Skeletal muscle satellite cell (primary cell): ENCODE data around the gene C6.
"Not testable (repeated sequence)": the region's sequence is repeated elsewhere in the genome, so short reads cannot be mapped to it uniquely, and the experiment has no call there.

Experiments used
- H3K27me3 ChIP-seq: 2 replicates; pipeline ENCODE4 v1.7.0; 2013; ENCODE audit warnings: low read length; ENCODE audit not compliant: control insufficient read depth, insufficient read depth
- H3K36me3 ChIP-seq: 2 replicates; pipeline ENCODE4 v1.7.0; 2013; ENCODE audit warnings: mild to moderate bottlenecking, control low read depth, low read length; ENCODE audit not compliant: insufficient read depth
- H3K4me1 ChIP-seq: 2 replicates; pipeline ENCODE4 v1.7.0; 2013; ENCODE audit warnings: low read length; ENCODE audit not compliant: control insufficient read depth, insufficient read depth
- H3K4me2 ChIP-seq: 2 replicates; pipeline ENCODE4 v1.7.0; 2013; ENCODE audit warnings: mild to moderate bottlenecking, low read length
- H3K4me3 ChIP-seq: 2 replicates; pipeline ENCODE4 v1.7.0; 2013; ENCODE audit warnings: low read length
- H3K9ac ChIP-seq: 2 replicates; pipeline ENCODE4 v1.7.0; 2013; ENCODE audit warnings: mild to moderate bottlenecking, low read depth, low read length, moderate library complexity
- H3K9me3 ChIP-seq: replicated peaks from 2 replicates; pipeline ENCODE4 v1.7.0; 2013; ENCODE audit warnings: mild to moderate bottlenecking, control low read depth, low read length

The C6 gene

DNA sequence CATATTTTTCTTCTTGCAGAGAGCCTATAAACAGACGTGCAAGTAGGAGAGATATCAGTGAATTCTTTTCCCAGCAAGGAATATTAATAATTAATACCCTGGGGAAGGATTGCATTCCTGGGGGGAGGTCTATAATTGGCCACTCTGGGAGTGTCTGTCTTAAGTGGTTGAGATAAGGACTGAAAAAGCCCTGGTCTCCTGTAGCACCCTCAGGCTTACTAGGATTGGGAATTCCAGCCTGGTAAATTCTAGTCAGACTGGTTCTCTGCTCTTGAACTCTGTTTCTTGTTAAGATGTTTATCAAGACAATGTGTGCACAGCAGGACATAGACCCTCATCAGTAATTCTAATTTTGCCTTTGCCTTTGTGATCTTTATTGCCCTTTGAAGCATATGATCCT lies 16.9 kb upstream of the C6 start:
- H3K9ac ChIP-seq, H3K4me1 ChIP-seq, H3K9me3 ChIP-seq, H3K4me2 ChIP-seq, H3K4me3 ChIP-seq, H3K27me3 ChIP-seq, H3K36me3 ChIP-seq: not testable (repeated sequence)

DNA sequence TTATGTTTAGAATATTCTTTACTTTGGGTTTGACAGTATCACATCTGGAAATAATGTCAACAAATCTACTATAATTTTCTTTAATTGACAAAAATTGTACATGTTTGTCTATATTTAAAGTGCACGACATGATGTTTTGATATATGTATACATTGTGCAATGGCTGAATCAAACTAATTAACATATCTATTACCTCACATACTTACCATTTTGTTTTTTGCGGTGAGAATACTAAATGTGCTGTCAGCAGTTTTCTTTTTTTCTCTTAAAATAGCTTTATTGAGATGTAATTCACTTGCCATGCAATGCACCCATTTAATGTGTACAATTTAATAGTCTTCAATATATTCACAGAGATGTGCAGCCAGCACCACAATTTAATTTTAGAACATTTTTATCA lies 10.6 kb upstream of the C6 start:
- Histone ChIP-seq H3K9me3 (no peaks in the 10 kb centered on the region), H3K4me3 (no peak overlapping the region), H3K4me2 (no peak overlapping the region), H3K27me3 (no peaks in the 10 kb centered on the region), H3K4me1 (no peaks in the 10 kb centered on the region), H3K36me3 (no peaks in the 10 kb centered on the region), H3K9ac (no peak overlapping the region)

DNA sequence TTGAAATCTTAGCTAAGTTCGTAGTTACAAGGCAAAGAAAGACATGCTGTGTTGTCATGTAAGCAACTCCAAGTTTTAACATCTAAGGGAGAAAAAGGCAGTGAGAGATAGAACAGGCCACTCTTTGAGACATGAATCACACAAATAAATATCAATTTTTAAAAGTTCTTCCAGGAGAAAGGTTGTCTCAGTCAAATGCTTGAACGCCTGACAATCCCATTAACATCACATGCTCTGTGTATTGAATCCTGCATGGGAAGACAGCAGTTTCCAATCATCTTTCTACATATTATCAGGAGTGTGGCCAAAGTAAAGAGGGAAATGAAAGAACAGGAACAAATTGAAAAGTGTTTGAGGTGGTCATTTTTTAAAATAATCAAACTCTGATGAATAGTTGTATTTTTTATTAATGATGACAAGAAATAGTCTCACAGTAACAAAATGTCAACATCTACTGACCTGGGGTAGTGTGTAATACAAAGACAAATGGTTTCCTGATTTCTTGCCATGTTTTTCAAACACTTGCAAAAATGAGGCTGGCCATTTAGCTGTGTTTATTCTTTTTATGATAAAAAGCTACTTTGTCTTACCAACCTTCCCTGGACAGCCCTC lies 6.4 kb upstream of the C6 start:
- Histone ChIP-seq H3K27me3 (peaks cover 4% of the 10 kb centered on the region), H3K9me3 (no peaks in the 10 kb centered on the region), H3K36me3 (no peaks in the 10 kb centered on the region)

DNA sequence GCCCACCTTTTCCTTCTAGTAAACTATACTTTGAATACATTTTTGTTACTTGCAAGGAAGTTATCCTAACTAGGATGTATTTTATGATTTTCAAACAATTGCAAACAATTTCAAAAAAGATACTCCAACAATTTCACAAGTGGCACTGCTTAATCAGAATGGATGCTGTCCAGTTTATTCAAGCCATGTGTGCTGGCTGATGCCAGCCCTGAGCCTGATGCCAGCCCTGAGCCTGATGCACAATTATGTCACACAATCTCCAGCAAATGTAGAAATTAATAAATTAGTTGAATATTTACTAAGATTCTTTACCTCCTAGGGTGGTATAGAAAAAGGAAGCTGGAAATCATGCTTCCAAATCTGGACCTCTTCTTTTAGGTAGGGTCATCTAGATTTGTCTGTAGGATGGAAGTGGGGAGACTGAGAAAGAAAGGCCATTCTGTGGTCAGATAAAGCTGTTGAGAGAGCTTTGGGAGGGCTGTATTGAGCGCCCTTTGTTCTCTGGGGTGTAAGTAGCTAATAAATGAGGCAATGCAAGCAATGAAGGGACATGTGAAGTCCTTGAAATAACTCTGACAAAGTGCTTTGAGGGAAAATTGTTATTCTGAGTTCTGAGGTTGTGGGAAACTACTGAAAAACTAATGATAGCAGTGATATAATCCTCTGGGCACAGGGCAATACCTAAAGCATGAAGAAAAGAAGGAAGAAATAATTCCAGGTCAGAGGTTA lies 5.8 kb upstream of the C6 start:
- Histone ChIP-seq H3K9me3 (no peaks in the 10 kb centered on the region), H3K27me3 (peaks cover 4% of the 10 kb centered on the region), H3K9ac (no peak overlapping the region), H3K36me3 (no peaks in the 10 kb centered on the region), H3K4me2 (no peak overlapping the region), H3K4me1 (no peaks in the 10 kb centered on the region), H3K4me3 (no peak overlapping the region)

More for the DNA sequence above, 6.4 kb upstream of the C6 start:
- Histone ChIP-seq H3K4me3 (no peak overlapping the region), H3K4me1 (no peaks in the 10 kb centered on the region), H3K9ac (no peak overlapping the region), H3K4me2 (no peak overlapping the region)

DNA sequence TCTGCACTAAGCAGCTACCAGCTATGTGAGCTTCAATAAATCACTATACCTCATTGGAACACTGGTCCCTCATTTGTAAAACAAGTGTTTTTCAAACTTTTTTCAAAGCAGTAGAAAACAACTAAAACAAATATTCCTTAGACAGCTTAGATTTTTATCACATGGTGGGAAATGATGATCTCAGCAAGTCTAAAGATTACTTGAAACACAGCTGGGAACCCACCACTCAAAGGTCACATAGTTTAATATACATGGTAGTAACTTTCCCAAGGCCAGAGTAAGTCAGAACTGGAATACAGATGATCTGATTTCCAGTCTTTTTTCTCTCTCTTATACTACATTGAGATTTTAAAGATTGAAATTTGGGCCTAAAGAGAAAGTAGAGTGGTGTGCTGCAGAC lies 850 bp upstream of the C6 start:
- H3K4me3 ChIP-seq = no peak overlapping the region
- H3K4me1 ChIP-seq = no peaks in the 10 kb centered on the region
- H3K36me3 ChIP-seq = no peaks in the 10 kb centered on the region
- no peak overlapping the region for H3K4me2 ChIP-seq
- peaks cover 4% of the 10 kb centered on the region for H3K27me3 ChIP-seq
- no peak overlapping the region for H3K9ac ChIP-seq
- no peaks in the 10 kb centered on the region for H3K9me3 ChIP-seq

DNA sequence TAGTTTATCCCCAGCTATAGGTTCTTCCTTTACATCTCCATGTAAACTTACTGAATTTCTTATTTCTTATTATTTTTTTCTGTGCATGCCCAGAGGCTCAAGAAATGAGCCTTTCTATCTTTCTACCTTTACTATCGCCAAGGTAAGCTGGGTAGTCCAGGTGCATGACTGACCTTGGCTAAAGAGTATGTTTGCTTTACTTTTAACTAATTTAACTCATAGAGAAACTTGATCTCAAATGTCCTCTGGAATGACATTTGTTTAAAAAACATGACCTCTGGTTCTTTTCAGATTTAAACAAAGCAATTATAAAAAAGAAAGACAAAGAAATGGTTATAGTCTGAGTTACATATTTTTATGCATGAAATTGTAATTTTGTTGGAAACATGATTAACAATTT lies 397 bp downstream of the C6 start:
- no peaks in the 10 kb centered on the region for H3K4me1 ChIP-seq
- no peak overlapping the region for H3K9ac ChIP-seq
- peaks cover 4% of the 10 kb centered on the region for H3K27me3 ChIP-seq
- H3K9me3 ChIP-seq = no peaks in the 10 kb centered on the region
- H3K4me3 ChIP-seq = no peak overlapping the region
- H3K36me3 ChIP-seq = no peaks in the 10 kb centered on the region
- no peak overlapping the region for H3K4me2 ChIP-seq

DNA sequence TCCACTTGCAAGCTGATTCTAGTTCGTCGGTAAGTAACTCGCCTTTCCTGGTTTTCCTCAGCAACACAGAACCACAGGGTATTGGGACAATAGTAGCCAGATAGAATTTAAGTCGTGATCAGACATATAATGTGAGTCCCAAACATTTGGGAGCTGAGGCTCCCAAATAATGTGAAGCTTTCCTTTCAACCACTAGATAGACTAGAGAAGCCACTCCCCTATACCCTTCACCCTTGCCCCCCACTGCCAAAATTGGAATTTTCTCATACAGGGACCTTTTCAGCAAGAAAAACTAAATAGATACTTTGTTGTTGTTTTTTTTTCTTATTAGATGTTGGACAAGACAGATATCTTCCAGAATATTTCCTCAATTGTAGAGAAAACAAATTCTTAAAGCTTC lies 1.9 kb downstream of the C6 start:
- no peak overlapping the region for H3K4me3 ChIP-seq
- H3K4me1 ChIP-seq = no peaks in the 10 kb centered on the region
- no peak overlapping the region for H3K9ac ChIP-seq
- no peaks in the 10 kb centered on the region for H3K36me3 ChIP-seq
- no peaks in the 10 kb centered on the region for H3K27me3 ChIP-seq
- no peak overlapping the region for H3K4me2 ChIP-seq
- no peaks in the 10 kb centered on the region for H3K9me3 ChIP-seq

DNA sequence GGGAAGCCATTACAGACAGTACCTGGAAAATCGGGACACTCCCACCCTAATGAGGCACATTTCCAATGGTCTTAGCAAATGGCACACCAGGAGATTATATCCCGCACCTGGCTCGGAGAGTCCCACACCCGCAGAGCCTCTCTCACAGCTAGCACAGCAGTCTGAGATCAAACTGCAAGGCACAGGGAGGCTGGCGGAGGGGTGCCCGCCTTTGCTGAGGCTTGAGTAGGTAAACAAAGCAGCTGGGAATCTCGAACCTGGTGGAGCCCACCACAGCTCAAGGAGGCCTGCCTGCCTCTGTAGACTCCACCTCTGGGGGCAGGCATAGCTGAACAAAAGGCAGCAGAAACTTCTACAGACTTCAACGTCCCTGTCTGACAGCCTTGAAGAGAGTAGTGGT lies 7.9 kb downstream of the C6 start:
- not testable (repeated sequence) for H3K4me3 ChIP-seq, H3K27me3 ChIP-seq, H3K9ac ChIP-seq, H3K4me1 ChIP-seq, H3K36me3 ChIP-seq, H3K4me2 ChIP-seq, H3K9me3 ChIP-seq

DNA sequence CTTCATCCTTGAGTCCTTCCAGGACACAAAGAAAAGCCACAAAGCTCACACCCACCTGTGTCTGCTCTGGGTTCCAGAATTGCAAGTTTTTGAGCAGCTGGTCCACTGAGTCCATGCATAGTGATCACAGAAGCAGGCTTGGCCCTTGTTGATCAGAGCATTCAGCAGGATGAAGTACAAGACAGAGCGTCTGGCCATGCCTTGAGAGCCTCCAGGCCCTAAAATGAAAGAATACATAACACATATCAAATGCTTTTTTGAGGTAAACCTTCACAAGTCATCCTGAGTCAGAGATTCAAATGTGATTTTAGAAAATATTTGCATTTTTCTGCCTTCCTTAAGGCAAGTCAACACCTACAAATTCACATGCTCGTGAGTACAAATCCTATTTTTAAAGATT lies 10.3 kb downstream of the C6 start:
- Histone ChIP-seq H3K4me2 (no peak overlapping the region), H3K4me1 (no peaks in the 10 kb centered on the region), H3K4me3 (no peak overlapping the region), H3K27me3 (no peaks in the 10 kb centered on the region), H3K36me3 (no peaks in the 10 kb centered on the region), H3K9ac (no peak overlapping the region), H3K9me3 (no peaks in the 10 kb centered on the region)

DNA sequence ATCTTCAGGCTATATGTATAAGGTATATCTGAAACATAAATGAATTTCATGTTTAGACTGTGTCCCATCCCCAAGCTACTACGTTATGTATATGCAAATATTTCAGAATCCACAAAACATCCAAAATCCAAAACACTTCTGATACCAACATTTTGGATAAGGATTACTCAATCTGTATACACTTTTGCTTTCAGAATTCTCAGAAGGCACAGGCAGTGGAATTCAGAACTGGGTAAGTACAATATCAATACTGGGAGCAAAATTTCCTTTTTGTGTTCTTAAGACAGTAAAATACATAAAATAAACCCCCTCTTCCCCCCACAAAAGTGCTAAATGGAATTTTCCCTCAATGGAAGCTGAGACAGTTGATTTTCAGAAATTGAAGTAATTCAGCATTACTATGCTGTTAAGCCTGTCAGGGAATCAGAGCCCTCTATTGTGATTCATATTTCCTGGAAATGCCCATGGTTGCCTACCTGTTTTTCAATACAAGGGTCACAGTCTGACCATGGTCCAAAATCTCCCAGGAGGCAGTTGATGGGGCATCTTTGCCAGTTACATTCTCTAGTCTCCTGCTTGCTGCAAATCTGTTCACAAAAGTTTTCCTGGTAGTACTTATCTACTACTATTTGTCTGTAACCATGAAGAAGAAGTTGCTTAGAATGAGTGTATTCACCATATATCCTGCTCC lies 12.1 kb downstream of the C6 start:
- Histone ChIP-seq H3K4me2 (no peak overlapping the region), H3K4me3 (no peak overlapping the region), H3K9me3 (no peaks in the 10 kb centered on the region), H3K9ac (no peak overlapping the region), H3K36me3 (no peaks in the 10 kb centered on the region), H3K4me1 (no peaks in the 10 kb centered on the region), H3K27me3 (no peaks in the 10 kb centered on the region)

DNA sequence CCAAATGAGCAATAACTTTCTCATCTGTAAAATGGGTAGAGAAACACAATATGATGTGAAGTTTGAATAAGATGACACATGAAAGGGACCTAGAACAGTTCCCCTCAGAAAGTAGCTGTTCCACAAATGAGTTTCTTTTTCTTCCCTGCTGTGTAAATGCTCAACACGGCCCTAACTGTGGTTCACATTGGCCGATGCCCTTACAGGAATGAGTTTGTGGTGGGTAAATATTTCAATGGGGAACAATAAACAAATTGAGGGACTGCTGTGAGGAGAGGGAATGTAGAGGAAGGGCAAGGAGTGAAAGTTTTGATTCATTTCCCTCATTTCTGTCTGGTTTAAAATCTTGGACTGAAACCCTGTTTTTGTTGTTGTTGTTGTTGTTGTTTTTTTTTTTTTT lies 12.8 kb downstream of the C6 start:
- no peaks in the 10 kb centered on the region for H3K9me3 ChIP-seq
- no peaks in the 10 kb centered on the region for H3K36me3 ChIP-seq
- no peaks in the 10 kb centered on the region for H3K27me3 ChIP-seq
- H3K9ac ChIP-seq = no peak overlapping the region
- H3K4me3 ChIP-seq = no peak overlapping the region
- no peaks in the 10 kb centered on the region for H3K4me1 ChIP-seq
- no peak overlapping the region for H3K4me2 ChIP-seq

DNA sequence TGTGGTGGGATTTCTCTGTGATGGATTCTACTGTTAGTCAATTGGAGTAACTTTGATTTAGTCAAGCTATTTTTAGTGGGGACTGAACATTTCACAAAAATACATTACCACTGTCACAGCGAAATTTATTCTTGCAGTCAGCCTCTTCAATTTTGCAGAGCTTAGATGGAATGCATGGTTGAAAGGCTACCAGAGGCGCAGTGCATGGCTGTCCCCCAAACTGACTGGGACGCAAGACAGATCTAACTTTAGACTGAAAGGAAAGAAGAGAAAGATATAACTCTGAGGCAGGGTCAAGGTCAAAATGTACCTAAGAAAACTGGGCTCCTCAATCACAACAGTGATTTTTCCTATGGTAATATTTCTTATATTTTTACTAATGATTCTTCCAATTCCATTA lies 13.7 kb downstream of the C6 start:
- Histone ChIP-seq H3K4me2 (no peak overlapping the region), H3K9me3 (no peaks in the 10 kb centered on the region), H3K4me1 (no peaks in the 10 kb centered on the region), H3K9ac (no peak overlapping the region), H3K4me3 (no peak overlapping the region), H3K36me3 (no peaks in the 10 kb centered on the region), H3K27me3 (no peaks in the 10 kb centered on the region)
